Fibroblast of villous mesenchyme (primary cell): Measurements from ENCODE around the gene ZER1. TPM values are rescaled to one million over a fixed set of nuclear protein-coding genes. Genes with fewer than 3 reads are reported as not detected.
"Not testable (repeated sequence)": the region's sequence is repeated elsewhere in the genome, so short reads cannot be mapped to it uniquely, and the experiment has no call there.

Experiments
- DNase-seq: peaks from one replicate; pipeline ENCODE4 v3.0.0-alpha.2; 2010; ENCODE audit warnings: low read depth
- H3K4me3 ChIP-seq: 2 replicates; pipeline ENCODE4 v1.5.1; 2011; ENCODE audit warnings: low read depth, mild to moderate bottlenecking, low read length
- total RNA-seq: library from RNA; depleted of rRNA; stranded (reverse); fragments of >200 nt; gene quantifications from 2 replicates; pipeline ENCODE4 v1.2.3, GENCODE V29; 2012
- TF ChIP-seq, protein P1 (sequence below): IDR thresholded peaks from 2 replicates; pipeline ENCODE4 v1.5.1; 2012; ENCODE audit warnings: low read depth, mild to moderate bottlenecking, low read length; ENCODE audit not compliant: insufficient read depth

Gene ZER1
- total RNA-seq, 1 donor, result 17.3 TPM

DNA sequence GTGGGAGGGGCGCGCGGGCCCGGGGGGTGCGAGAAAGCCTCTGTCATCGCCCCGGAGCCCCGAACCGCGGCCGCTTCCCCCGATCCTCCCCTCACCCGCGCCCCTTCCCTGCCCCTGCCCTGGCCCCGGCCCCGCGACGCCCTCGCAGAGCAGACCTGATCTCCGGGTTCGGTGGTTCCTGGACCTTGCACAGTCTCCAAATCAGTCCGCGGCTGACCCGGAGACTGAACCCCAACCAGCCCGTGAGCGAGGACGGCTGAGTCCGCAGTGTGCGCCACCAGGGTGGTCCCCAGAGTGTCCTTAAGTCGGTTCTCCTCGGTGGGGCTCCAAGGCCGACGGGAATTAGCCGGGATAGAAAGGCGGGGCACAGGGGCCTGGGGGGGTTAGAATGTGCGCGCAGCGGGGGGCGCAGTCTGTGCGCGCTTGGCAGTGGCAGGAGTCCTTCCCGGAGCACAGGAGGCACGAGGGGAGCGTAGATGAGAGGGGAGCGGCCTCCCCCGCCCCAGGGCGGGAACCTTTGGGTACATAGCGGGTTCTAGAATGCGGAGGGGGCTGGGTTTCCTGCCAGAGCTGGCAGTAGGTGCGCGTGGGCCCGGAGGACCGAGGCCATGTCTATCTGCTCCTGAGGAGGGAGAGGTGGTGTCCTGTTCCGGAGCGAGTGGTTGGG, 68.6 kb downstream of the ZER1 start:
- H3K4me3 ChIP-seq, result peak overlapping the region; percentile 79
- no peak for DNase-seq
- TF ChIP-seq, protein P1, sequence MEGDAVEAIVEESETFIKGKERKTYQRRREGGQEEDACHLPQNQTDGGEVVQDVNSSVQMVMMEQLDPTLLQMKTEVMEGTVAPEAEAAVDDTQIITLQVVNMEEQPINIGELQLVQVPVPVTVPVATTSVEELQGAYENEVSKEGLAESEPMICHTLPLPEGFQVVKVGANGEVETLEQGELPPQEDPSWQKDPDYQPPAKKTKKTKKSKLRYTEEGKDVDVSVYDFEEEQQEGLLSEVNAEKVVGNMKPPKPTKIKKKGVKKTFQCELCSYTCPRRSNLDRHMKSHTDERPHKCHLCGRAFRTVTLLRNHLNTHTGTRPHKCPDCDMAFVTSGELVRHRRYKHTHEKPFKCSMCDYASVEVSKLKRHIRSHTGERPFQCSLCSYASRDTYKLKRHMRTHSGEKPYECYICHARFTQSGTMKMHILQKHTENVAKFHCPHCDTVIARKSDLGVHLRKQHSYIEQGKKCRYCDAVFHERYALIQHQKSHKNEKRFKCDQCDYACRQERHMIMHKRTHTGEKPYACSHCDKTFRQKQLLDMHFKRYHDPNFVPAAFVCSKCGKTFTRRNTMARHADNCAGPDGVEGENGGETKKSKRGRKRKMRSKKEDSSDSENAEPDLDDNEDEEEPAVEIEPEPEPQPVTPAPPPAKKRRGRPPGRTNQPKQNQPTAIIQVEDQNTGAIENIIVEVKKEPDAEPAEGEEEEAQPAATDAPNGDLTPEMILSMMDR, result no peak

DNA sequence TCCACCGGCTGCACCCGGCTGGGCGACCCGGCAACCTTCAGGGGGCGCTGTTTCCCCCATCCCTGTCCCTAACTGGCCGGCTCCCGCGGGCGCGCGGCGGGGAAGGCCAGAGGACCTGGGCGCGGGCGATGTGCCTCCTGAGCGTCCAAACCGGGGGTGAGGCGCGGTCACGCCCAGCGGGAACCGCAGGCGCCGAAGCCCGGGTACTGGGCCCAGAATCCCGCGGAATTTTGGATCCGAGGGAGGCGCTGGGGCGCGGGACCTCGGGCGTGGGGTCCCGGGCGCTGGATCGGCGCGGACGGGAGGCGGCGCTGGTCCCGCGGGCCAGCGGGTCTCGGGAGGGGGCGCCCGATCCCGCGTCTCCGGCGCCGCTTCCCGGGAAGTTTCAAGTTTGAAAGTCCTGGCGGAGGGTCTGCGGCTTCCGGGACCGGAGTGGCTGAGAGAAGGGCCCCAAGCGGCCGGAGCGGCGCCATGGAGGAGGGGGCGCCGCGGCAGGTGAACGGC, 69.2 kb downstream of the ZER1 start, which contains the start of gene PKN3:
PKN3 (plus strand) TSS at position 59 of the 504 bp plus-strand sequence; CDS start at position 472, 413 bp downstream.
- DNase-seq, result peak; percentile 82
- TF ChIP-seq, protein P1, result peak; percentile 78
- H3K4me3 ChIP-seq, result peak within 1 kb of the TSS; percentile 79

DNA sequence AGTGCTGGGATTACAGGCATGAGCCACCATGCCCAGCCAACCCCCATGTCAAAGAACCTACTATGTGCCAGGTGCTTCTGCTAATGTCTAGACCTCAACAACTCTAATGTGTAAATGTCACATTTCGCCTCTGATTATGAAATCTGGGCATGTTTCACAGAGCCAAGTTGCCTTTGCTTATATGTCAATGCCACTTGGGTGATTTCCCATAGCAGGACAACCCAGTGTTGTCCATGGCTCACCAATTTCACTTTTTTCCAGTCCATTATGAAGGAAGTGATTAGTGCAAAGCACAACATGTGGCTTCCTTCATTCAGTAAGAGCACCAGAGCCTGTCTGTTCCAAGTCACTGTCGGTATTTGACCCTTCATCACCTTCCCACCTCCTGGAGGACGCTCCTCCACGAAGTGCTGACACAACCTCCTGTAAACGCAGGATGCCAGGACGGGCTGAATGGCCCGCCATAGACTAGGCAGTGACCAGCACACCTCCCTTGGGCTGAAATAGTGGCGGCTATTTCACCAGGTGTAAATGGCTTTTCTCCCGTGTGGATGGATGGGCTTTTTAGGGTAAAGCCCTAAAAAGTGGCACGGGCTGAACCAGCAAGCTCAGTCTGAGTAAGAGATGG, 70.4 kb downstream of the ZER1 start:
- TF ChIP-seq, protein P1, result no peak
- H3K4me3 ChIP-seq, result no peak overlapping the region
- no peak for DNase-seq

DNA sequence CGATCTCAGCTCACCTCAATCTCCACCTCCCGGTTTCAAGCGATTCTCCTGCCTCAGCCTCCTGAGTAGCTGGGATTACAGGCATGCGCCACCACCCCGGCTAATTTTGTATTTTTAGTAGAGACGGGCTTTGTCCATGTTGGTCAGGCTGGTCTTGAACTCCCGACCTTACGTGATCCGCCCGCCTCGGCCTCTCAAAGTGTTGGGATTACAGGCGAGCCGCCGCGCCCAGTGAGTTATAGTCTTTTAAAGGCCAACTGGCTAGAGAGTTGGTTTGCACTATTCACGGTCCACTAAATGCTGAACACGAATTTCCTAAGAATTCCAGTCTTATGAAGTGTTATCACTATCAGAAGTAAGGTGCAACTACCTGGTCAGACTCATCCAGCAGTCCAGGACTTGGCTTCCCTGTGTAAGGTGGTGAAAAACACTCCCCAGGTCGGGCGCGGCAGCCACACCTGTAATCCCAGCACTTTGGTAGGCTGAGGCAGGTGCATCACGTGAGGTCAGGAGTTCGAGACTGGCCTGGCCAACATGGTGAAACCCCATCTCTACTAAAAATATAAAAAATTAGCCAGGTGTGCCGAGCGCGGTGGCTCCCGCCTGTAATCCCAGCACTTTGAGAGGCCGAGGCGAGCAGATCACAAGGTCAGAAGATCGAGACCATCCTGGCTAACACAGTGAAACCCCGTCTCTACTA, 72.5 kb downstream of the ZER1 start:
- H3K4me3 ChIP-seq, DNase-seq: not testable (repeated sequence)

DNA sequence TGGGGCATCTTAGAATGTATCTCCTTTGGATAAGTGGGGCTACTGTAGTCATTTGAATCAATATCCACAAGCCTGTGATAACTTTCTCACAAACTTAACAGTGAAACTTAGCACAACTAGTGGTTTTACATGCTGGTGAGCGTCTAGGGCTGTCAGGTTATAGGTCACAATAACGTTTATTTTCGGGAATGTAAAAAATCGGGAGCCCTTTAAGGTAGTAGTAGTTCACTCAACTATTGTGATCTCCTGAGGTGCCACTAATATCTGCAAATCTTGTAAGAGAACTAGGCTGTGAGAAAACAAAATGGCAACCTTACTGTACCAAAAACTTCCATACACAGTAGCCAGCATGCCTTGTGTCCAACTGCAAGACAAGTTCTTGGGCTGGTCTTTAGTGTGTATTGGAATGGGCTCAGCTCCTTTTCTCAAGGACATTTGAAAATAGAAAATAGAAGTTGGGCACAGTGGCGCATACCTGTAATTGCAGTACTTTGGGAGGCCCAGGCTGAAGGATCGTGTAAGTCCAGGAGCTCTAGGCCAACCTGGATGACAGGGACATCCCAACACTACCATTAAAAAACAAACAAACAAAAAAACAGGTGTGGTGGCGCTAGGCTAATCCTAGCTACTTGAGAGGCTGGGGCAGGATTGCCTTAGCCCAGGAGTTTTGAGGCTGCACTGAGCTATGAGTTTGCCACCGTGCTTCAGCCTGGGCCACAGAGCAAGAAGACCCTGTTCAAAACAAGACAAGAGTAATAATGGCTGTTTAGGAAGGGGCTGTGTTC, 74.6 kb downstream of the ZER1 start:
- TF ChIP-seq, protein P1, result no peak
- no peak for DNase-seq
- no peak overlapping the region for H3K4me3 ChIP-seq

DNA sequence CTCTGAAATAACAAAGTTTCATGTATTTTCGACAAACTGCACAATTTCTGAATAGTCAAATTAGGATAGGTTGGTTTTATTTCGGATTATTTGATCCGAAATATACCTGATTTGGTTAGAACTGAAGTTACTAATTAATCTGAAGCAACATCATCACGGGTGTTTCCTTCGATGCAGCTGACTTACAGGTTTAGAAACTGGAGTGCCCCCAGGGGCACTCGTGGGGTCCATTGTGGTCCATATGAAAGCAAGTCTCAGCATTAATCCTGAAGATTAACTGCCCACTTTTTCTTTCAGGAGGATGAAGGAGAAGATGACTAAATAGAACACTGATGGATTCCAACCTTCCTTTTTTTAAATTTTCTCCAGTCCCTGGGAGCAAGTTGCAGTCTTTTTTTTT, 77.4 kb downstream of the ZER1 start:
- DNase-seq, result no peak
- TF ChIP-seq, protein P1, result no peak

DNA sequence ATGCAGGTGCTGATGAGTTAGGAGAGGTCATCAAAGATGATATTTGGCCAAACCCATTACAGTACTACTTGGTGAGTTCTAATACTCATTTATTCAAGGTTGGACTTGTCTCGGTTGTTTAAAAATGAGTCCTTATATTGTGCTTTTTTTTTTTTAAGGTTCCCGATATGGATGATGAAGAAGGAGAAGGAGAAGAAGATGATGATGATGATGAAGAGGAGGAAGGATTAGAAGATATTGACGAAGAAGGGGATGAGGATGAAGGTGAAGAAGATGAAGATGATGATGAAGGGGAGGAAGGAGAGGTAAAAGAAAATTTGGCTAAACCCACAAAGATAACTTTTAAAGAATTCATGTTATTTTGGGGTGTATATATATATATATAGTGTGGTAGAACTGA, 78.0 kb downstream of the ZER1 start:
- DNase-seq, H3K4me3 ChIP-seq: not testable (repeated sequence)

More for the DNA sequence above, 77.4 kb downstream of the ZER1 start:
- no peak overlapping the region for H3K4me3 ChIP-seq
